RWPE1 (cell line): Measurements from ENCODE around the gene GDF11.

Experiments
- CTCF ChIA-PET: fragments of 350-600 bp; sonication (Branson Sonifier 250); formaldehyde crosslinking; extraction: SDS; loops from one replicate; lab custom pipeline; 2021; lab: Yijun Ruan, JAX
- POLR2A ChIA-PET: fragments of 400-600 bp; formaldehyde crosslinking; extraction: SDS; loops from one replicate; lab custom pipeline; 2020; ENCODE audit warnings: antibody characterized with exemption; ENCODE audit not compliant: low non-redundant PET; lab: Yijun Ruan, JAX
- DNase-seq: peaks from one replicate; pipeline ENCODE4 v3.0.0; 2012; ENCODE audit warnings: low spot score
- H3K27ac ChIP-seq: fragments of 450-650 bp; 2 replicates; pipeline ENCODE4 v1.5.1; 2017
- CTCF ChIP-seq: fragments of 450-650 bp; conservative IDR thresholded peaks from 2 replicates; pipeline ENCODE4 v1.5.1; 2017; ENCODE audit warnings: low read depth, mild to moderate bottlenecking

Gene GDF11

GRCh38 chr12:55765736-55766290 is 22.9 kb downstream of the GDF11 start:
- CTCF ChIA-PET = interaction anchor here (0.6 kb wide), 1 partner anchor 350 kb away, joined by 5 read pairs; no protein-coding TSS in a partner anchor
- H3K27ac ChIP-seq = no peak overlapping the region
- POLR2A ChIA-PET = no interaction called here
- DNase-seq = no peak
- TF ChIP-seq CTCF = no peak

GRCh38 chr12:55767156-55767555 is 24.2 kb downstream of the GDF11 start:
- TF ChIP-seq CTCF = no peak
- ChIA-PET CTCF (no interaction called here), POLR2A (no interaction called here)
- H3K27ac ChIP-seq = no peak overlapping the region
- no peak for DNase-seq

GRCh38 chr12:55771736-55772135 is 28.8 kb downstream of the GDF11 start:
- TF ChIP-seq CTCF = no peak
- no peak for DNase-seq
- POLR2A ChIA-PET = no interaction called here
- CTCF ChIA-PET = no interaction called here
- H3K27ac ChIP-seq = no peak overlapping the region

GRCh38 chr12:55777856-55778255 is 34.9 kb downstream of the GDF11 start:
- H3K27ac ChIP-seq = no peak overlapping the region
- ChIA-PET CTCF (no interaction called here), POLR2A (no interaction called here)
- TF ChIP-seq CTCF = no peak
- DNase-seq = no peak

- no peak overlapping the region for H3K27ac ChIP-seq
- ChIA-PET CTCF (no interaction called here), POLR2A (no interaction called here)
- DNase-seq = no peak
- TF ChIP-seq CTCF = no peak
Measured at GRCh38 chr12:55780685-55781084, 37.8 kb downstream of the GDF11 start.

- ChIA-PET CTCF (no interaction called here), POLR2A (no interaction called here)
- no peak for TF ChIP-seq CTCF
- no peak for DNase-seq
- H3K27ac ChIP-seq = no peak overlapping the region
Measured at GRCh38 chr12:55788546-55788945, 45.6 kb downstream of the GDF11 start.

- CTCF ChIA-PET = no interaction called here
- no peak for TF ChIP-seq CTCF
- POLR2A ChIA-PET = no interaction called here
- no peak for DNase-seq
- H3K27ac ChIP-seq = no peak overlapping the region
Measured at GRCh38 chr12:55789171-55789570, 46.2 kb downstream of the GDF11 start.
